Measurements from ENCODE around the gene RNF207. TPM values are rescaled to one million over a fixed set of nuclear protein-coding genes. Genes with fewer than 3 reads are reported as not detected.

The RNF207 gene
- total and polyA plus RNA-seq, 2 of the 8 experiments (the other 6 are each of a cell fraction or from before 2014, with no cell fraction given) = 3.9 to 5.4 TPM

DNA sequence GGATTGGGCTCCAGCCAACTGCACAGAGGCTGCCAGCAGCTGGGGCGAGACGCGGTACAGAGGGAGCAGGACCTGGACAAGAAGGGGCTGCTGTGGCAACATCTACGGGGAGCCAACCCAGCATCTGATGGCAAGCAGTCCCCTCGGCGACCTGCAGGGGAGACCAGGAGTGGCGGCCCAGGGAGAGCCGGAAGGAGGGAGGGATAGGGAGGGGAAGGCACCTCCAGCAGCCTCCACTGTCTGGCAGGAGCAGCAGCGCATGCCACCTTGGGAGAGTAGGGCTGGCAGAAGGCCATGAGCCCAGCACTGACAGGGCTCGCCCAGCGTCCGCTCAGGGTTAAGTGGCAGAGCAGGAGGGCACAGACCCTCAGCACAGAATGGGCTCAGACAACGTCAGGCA lies 43.1 kb upstream of the RNF207 start:
- DNase-seq (ENCODE audit: low read depth in 1 of 2, low spot score in 2 of 2) (no peak), FAIRE-seq (no peak)
- H3K4me2 ChIP-seq (ENCODE audit: insufficient read depth in 1 of 2, low read depth in 2 of 2, low read length in 2 of 2) = no peak overlapping the region
- no peaks in the 10 kb centered on the region for H3K23me2 ChIP-seq (ENCODE audit: low read depth, low read length)
- ChIA-PET CTCF (ENCODE audit: partially characterized antibody) (interaction anchor here (1.1 to 4.7 kb wide), 7 partner anchors 8 to 110 kb away, joined by 3 to 40 read pairs (median 4); no protein-coding TSS in a partner anchor), POLR2A (ENCODE audit: partially characterized antibody) (no interaction called here)
- peaks cover 3 to 7% of the 10 kb centered on the region in 2 experiments for H4K20me1 ChIP-seq (replicated peaks in 1 of 2; ENCODE audit: control insufficient read depth in 1 of 2, insufficient read depth in 2 of 2, low read length in 2 of 2)
- TF ChIP-seq RAD21 (IDR thresholded peaks at IDR 0.05 in 1 of 2, conservative IDR thresholded peaks at IDR 0.05 in 1 of 2; ENCODE audit: low read depth in 2 of 2, low read length in 2 of 2) = peak in 1 of 2 experiments; percentile 44; a peak in 1 of 4 replicates
- TF ChIP-seq RFX5 (IDR thresholded peaks at IDR 0.05; ENCODE audit: borderline replicate concordance, low read depth, low read length) = no peak
- TF ChIP-seq, protein P1, sequence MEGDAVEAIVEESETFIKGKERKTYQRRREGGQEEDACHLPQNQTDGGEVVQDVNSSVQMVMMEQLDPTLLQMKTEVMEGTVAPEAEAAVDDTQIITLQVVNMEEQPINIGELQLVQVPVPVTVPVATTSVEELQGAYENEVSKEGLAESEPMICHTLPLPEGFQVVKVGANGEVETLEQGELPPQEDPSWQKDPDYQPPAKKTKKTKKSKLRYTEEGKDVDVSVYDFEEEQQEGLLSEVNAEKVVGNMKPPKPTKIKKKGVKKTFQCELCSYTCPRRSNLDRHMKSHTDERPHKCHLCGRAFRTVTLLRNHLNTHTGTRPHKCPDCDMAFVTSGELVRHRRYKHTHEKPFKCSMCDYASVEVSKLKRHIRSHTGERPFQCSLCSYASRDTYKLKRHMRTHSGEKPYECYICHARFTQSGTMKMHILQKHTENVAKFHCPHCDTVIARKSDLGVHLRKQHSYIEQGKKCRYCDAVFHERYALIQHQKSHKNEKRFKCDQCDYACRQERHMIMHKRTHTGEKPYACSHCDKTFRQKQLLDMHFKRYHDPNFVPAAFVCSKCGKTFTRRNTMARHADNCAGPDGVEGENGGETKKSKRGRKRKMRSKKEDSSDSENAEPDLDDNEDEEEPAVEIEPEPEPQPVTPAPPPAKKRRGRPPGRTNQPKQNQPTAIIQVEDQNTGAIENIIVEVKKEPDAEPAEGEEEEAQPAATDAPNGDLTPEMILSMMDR (IDR thresholded peaks at IDR 0.05; ENCODE audit: control extremely low read depth in 1 of 3, insufficient read depth in 1 of 3, low read depth in 1 of 3, low read length in 3 of 3) = peak in 2 of 3 experiments; percentile 44 to 50; a peak in 2 of 4 replicates
- TF ChIP-seq ZNF274 (IDR thresholded peaks at IDR 0.05; ENCODE audit: borderline replicate concordance, extremely low read depth, low read length) = no peak
- no peak for TF ChIP-seq TBP (IDR thresholded peaks at IDR 0.05; ENCODE audit: low read depth, low read length)
- no peak overlapping the region for H2BK120ac ChIP-seq (replicated peaks; ENCODE audit: low read depth, low read length)
- H3K9me3 ChIP-seq (ENCODE audit: insufficient read depth in 2 of 2, low read depth in 1 of 2, low read length in 1 of 2) = no peaks in the 10 kb centered on the region
- H2BK15ac ChIP-seq (ENCODE audit: low read length) = no peak overlapping the region
- no peaks in the 10 kb centered on the region; a peak in 1 of 7 replicates for H3K27me3 ChIP-seq (replicated peaks in 1 of 4; ENCODE audit: control insufficient read depth in 3 of 4, extremely low read depth in 1 of 4, insufficient read depth in 3 of 4, low read length in 3 of 4)
- H3K79me2 ChIP-seq (ENCODE audit: control insufficient read depth in 1 of 2, insufficient read depth in 2 of 2, low read length in 2 of 2) = no peaks in the 10 kb centered on the region
- H4K91ac ChIP-seq (replicated peaks; ENCODE audit: insufficient read length, low read length) = no peak overlapping the region
- H3K18ac ChIP-seq (ENCODE audit: extremely low read depth, low read length) = no peak overlapping the region; the same call in 1 of the 2 replicates
- H3K36me3 ChIP-seq (ENCODE audit: control insufficient read depth in 2 of 4, insufficient read depth in 4 of 4, low read length in 3 of 4) = no peaks in the 10 kb centered on the region
- no peaks in the 10 kb centered on the region for H3K79me1 ChIP-seq (ENCODE audit: low read depth, low read length)
- H4K5ac ChIP-seq (ENCODE audit: insufficient read length, low read depth, low read length) = no peak overlapping the region
- H3K56ac ChIP-seq (replicated peaks; ENCODE audit: insufficient read length, low read depth, low read length) = no peak overlapping the region
- no peak overlapping the region for H3K14ac ChIP-seq (ENCODE audit: insufficient read length)
- 79% methylated on average over 13 of the region's 13 CpGs; no CpG with 5 or more reads in 1 of the 2 experiments for WGBS, 2 experiments (ENCODE audit: extremely low coverage in 1 of 2, insufficient coverage in 1 of 2, insufficient read length in 1 of 2, insufficient replicate concordance in 2 of 2, low coverage in 1 of 2, low lambda C conversion rate in 2 of 2, missing lambda C conversion rate in 1 of 2)
- H2BK5ac ChIP-seq (ENCODE audit: low read depth, low read length) = 0 out of 2 replicates have a peak overlapping the region, but pooled peaks have one; percentile 40
- peaks cover 0 to 8% (median 2%) of the 10 kb centered on the region in 4 experiments; a peak in 4 of 7 replicates for H3K4me1 ChIP-seq (replicated peaks in 1 of 4; ENCODE audit: control insufficient read depth in 3 of 4, insufficient read depth in 4 of 4, low read length in 3 of 4)
- no peak overlapping the region for H4K8ac ChIP-seq (ENCODE audit: extremely low read depth, insufficient read depth, low read length)
- H3K27ac ChIP-seq (ENCODE audit: low read depth, low read length) = no peak overlapping the region
- no peak overlapping the region for H2AFZ ChIP-seq (ENCODE audit: low read length)
- H2BK12ac ChIP-seq (ENCODE audit: low read depth, low read length) = no peak overlapping the region
- no peak overlapping the region for H2BK20ac ChIP-seq (ENCODE audit: low read length)
- H3K9ac ChIP-seq (replicated peaks in 1 of 4; ENCODE audit: extremely low read depth in 1 of 4, low read depth in 3 of 4, low read length in 3 of 4) = no peak overlapping the region
- no peak overlapping the region for H3K4ac ChIP-seq (replicated peaks; ENCODE audit: insufficient read length, low read depth, low read length)
- H3K4me3 ChIP-seq (ENCODE audit: extremely low read depth in 1 of 4, insufficient read depth in 2 of 4, low read depth in 3 of 4, low read length in 4 of 4) = no peak overlapping the region
- no peak overlapping the region for H3K23ac ChIP-seq (ENCODE audit: insufficient read length)
- no peak overlapping the region for H2AK5ac ChIP-seq (ENCODE audit: low read depth, low read length)
